HTERT RPE-1 (cell line): ENCODE results near the gene HDAC10.

Experiments
- in situ Hi-C: fragments of 300-500 bp; cut with MboI; formaldehyde crosslinking; loops from 4 replicates; pipeline ENCODE4 v1.14.3; 2020; ENCODE audit warnings: low sequenced_read_pairs

HDAC10 gene

DNA sequence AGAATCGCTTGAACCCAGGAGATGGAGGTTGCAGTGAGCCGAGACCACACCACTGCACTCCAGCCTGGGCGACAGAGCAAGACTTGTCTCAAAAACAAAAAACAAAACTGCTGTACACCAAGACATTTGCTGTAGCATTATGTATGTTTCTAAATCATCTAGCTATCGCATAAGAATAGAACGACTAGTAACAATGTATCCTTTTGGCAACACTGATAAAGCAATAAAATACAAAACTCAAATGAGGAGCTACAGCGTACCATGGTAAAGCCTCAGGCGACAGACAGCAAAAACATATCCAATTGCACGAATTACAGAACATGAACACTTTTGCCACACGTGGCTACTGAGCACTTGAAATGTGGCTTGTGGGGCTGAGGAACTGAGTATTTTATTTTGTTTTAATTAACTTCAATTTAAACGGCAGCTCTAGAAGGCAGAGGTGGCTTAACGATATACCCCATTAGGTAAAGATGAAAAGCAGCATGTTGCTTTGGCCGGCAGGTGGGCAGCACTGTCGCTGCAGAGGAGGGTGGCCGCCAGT is 8.6 kb downstream of the HDAC10 start:
- in situ Hi-C loops, result no loop called here

- in situ Hi-C loops, result no loop called here
Measured at GRCh38 chr22:50238755-50239154, 12.3 kb downstream of the HDAC10 start.

- in situ Hi-C loops, result no loop called here
Measured at GRCh38 chr22:50236731-50237409, 14.2 kb downstream of the HDAC10 start.

GRCh38 chr22:50233223-50233622 is 17.8 kb downstream of the HDAC10 start:
- in situ Hi-C loops, result no loop called here

DNA sequence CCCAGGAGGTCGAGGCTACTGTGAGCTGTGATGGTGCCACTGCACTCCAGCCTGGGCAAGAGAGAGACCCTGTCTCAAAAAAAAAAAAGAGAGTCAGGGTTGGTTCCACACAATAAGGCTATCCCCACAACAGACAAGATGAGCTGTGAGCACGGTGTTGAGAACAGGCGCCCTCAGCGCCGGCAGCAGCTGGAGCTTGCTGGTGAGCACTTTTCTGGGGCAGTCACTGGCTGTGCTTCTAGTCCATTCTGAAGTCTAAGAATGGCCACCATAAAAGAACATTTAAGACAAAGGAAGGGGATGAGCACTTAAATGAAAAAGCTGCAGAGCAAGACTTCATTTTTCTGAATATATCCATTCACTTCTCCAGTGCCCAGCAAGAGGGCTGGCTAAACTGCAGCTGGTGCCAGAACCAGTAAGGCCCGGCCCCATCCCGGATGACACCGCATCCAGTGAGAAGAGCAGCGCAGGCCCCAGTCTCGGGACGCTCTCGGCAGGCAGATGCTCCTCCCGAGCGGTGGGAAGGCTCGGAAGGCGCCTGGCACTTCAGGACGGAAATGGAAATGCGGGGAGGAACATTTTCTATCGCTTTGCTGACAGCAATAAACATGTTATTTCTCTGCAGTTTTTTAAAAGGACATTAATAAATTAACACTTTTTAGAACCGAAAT is 18.4 kb downstream of the HDAC10 start:
- in situ Hi-C loops, result no loop called here

DNA sequence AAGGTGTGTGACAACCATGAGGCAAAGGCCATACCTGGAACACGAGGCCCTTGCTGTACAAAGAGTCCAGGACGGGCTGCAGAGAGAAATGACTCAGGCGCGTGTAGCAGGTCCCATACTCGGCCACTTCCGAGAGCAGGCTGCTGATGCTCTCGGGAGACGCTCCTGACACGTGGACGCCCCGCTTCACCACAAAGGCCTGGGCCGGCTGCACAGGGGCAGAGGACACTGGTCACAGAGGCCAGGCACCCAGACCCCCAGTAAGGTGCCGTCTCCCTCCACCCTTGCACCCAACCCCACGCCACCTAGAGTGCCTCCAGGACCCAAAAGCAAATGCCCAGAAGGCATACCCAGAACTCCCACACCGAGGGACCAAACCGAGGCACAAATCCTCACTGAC is 21.7 kb downstream of the HDAC10 start:
- in situ Hi-C loops, result no loop called here

DNA sequence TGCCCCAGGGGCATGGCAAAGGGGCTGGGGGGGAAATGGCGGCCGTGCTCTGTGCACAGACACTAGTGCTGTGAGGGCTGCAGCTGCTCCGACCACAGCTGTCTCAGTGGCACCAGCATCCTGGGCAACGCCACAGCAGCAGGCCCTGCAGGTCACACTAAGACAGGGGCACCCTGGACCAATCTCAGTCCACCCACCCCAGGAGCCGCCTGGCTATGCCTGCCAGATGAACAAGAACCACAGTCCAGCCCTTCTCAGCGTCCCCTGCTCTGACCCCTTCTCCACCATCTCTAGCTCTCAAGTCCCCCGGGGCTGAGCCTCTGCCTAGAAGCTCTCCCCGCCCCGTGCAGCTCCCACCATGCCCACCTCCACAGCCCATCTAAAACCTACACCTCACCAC is 22.7 kb downstream of the HDAC10 start:
- in situ Hi-C loops, result no loop called here

GRCh38 chr22:50227579-50228215 is 23.4 kb downstream of the HDAC10 start:
- in situ Hi-C loops, result no loop called here

DNA sequence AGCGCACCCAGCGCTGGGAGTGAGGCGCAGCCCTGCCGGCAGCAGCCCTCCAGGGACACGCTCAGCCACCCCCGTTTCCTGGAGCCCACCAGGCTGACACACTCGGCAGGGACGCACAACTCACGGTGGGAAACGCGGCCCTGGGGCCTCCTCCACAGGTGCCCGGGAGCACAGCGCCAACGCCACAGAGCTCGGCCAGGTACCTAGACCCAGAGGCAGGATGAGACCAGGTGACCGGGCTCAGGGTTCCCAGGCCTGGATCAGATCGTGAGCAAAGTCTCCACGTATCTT is 24.2 kb downstream of the HDAC10 start:
- in situ Hi-C loops, result no loop called here

DNA sequence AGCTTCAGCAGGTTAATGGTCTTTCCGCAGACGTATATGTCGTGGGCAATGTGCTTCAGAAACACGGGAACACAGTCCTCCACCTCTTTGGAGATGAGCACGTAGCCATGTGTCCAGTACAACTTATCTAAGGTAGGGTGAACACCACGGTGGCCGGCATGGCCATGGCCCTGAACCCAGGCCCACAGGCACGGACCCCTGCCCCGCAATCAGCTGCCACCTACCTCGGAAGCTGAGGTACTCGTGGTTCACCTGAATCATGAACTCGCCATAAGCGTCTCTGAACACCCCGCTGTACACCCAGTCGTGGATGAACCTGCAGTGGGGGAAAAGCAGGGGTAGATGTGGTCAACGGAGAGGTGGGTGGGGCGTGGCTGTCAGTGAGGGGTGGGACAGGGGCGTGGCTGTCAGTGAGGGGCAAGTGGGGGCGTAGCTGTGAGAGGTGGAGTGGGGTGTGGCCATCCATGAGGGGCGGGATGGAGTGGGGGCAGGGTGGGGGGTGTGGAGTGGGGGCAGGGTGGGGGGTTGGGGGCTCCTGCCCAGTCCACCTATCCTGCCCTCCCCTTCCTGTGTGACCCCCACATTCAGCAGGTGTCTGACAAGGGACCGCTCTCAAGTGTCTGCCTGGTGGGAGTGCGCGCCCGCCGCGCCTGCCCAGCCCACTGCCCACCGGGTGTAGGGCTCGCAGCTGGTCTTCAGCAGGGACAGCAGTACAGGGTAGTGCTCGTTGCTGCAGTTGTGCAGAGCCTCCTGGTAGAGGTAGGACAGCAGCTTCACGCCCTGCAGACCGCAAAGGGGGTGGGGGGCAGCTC is 24.8 kb downstream of the HDAC10 start:
- in situ Hi-C loops, result no loop called here

GRCh38 chr22:50225200-50225969 is 25.7 kb downstream of the HDAC10 start:
- in situ Hi-C loops, result no loop called here

DNA sequence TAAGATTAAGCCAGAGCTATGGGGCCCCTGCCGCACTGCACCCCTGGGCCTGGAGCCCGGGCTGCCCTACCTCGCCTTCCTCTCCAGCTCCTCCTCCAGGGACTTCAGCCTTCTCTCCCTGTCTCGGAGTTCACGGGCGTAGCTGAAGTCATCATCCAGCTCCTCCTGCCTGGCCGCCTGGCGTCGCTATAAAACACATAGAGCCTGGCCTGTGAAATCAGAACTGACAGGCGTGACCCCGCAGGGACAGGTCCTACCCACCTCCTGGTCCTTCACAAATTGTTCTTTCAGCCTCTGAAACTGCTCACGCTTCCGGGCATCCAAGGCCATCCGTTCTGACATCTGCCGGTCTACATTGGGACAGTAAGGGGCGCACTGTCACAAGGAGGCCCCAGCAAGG is 27.0 kb downstream of the HDAC10 start:
- in situ Hi-C loops, result no loop called here

GRCh38 chr22:50222508-50222907 is 28.6 kb downstream of the HDAC10 start:
- in situ Hi-C loops, result no loop called here

DNA sequence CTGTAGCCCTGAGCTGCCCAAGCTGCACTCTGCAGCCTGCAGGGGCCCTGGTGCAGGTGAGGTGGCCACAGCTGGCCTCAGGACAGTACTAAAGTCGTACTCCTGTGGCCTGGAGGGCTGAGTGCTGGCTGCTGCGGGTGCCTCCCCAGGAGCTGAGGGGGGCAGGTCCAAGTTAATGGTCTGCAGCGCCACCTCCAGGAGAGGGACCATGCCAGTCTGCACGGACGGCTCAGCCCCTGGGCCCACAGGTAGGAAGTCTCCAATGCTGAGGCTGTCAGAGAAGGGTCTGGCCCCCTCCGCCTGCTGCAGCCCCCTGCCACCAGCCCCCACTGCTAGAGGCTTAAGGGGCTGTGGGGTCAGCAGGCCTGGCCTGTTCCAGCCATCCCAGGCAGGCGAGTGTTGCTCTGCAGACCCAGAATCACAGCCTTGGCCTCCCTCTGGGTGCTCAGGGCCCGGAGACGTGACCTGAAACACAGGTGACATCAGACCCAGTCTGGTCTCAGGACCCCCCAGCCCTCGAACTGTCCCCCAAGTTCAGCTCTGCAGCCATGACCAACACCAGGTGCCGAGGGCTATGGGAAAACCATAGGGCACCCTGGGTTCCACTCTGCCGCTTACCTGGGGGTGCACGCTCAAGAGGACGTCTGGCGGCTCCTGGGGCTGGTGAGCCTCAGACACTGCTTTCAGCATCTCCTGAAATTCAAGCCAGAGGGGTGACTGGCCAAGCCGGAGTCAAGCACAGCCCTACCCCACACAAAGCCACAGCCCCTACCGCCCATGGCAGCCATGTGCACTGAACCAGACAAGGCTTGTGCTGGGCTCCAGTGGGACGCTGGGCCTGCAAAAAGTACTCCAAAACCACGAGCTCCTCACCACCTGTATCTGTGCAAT is 29.4 kb downstream of the HDAC10 start:
- in situ Hi-C loops, result no loop called here

DNA sequence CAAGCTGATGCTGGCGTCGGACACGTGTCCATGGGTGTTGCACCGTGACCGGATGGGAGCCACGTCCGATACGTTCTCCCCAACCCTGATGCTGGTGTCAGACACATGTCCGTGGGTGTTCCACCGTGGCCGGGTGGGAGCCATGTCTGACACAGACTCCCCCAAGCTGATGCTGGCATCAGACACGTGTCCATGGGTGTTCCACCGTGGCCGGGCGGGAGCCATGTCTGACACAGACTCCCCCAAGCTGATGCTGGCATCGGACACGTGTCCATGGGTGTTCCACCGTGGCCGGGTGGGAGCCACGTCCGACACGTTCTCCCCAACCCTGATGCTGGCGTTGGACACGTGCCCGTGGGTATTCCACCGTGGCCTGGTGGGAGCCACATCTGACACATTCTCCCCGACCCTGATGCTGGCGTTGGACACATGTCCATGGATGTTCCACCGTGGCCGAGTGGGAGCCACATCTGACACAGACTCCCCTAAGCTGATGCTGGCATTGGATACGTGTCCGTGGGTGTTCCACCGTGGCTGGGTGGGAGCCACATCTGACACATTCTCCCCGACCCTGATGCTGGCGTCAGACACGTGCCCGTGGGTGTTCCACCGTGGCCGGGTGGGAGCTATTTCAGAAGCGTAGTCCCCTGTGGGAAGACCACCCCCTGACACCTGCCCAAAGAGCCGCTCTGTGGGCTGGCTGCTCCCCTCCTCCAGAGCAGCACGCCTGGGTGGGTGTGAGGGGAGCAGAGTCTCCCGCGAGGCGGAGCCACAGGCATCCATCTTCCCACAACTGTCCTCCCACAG is 30.3 kb downstream of the HDAC10 start:
- in situ Hi-C loops, result no loop called here

GRCh38 chr22:50219800-50220602 is 31.1 kb downstream of the HDAC10 start:
- in situ Hi-C loops, result no loop called here

GRCh38 chr22:50218996-50219727 is 31.9 kb downstream of the HDAC10 start:
- in situ Hi-C loops, result no loop called here
